ENCODE data around the gene IL22RA2. TPM values are rescaled to one million over a fixed set of nuclear protein-coding genes. Genes with fewer than 3 reads are reported as not detected.

Gene IL22RA2
- total and polyA plus RNA-seq, 9 of the 15 experiments (the other 6 are each of a cell fraction or from before 2014, with no cell fraction given) = 0.03 TPM; not detected in 8

GRCh38 chr6:137116807-137117206 is 56.6 kb downstream of the IL22RA2 start:
- in situ Hi-C loops (cut with MboI) = no loop called here
- CTCF ChIA-PET (ENCODE audit: low intra/inter-chr PET ratio) = no interaction called here

More at GRCh38 chr6:137116807-137117206, 56.6 kb downstream of the IL22RA2 start:
- ATAC-seq (no peak), FAIRE-seq (no peak), DNase-seq (ENCODE audit: extremely low read depth in 1 of 4, low spot score in 3 of 4) (no peak)
- no peaks in the 10 kb centered on the region for H3K27me3 ChIP-seq (ENCODE audit: control insufficient read depth in 2 of 2, insufficient read depth in 2 of 2, low read length in 2 of 2)
- H3K4me1 ChIP-seq (replicated peaks in 1 of 2; ENCODE audit: control insufficient read depth in 2 of 2, insufficient read depth in 2 of 2, low read length in 2 of 2) = no peaks in the 10 kb centered on the region
- H3K4me2 ChIP-seq (ENCODE audit: insufficient read depth, low read length) = no peak overlapping the region
- POLR2A ChIA-PET = no interaction called here
- H3K9me1 ChIP-seq (ENCODE audit: control insufficient read depth, insufficient read depth, low read length) = no peaks in the 10 kb centered on the region
- WGBS (ENCODE audit: insufficient coverage, low coverage, missing lambda C conversion rate) = 3% methylated on average over 5 of the region's 5 CpGs
- no peak overlapping the region for H2AFZ ChIP-seq (ENCODE audit: low read depth, low read length)
- no peak overlapping the region for H3K4me3 ChIP-seq
- H3K9me3 ChIP-seq (replicated peaks; ENCODE audit: control insufficient read depth, insufficient read depth, low read depth, low read length) = no peaks in the 10 kb centered on the region; the same call in 1 of the 2 replicates
- no peak overlapping the region for H3K9ac ChIP-seq (ENCODE audit: insufficient read depth in 1 of 2, low read depth in 2 of 2, low read length in 2 of 2)
- no peak overlapping the region for H3K27ac ChIP-seq (ENCODE audit: extremely low read depth, low read depth, low read length)
- no peaks in the 10 kb centered on the region for H3K79me2 ChIP-seq (ENCODE audit: control insufficient read depth, insufficient read depth, low read length)
- no peaks in the 10 kb centered on the region for H4K20me1 ChIP-seq (replicated peaks; ENCODE audit: control insufficient read depth, insufficient read depth, low read length)
- no peaks in the 10 kb centered on the region for H3K36me3 ChIP-seq (ENCODE audit: control insufficient read depth, insufficient read depth, low read length)
- TF ChIP-seq SAFB2 (IDR thresholded peaks at IDR 0.05; ENCODE audit: borderline replicate concordance, low read depth, low read length, severe bottlenecking) (no peak), HMG20B (CRISPR knock-in tag; IDR thresholded peaks at IDR 0.05) (no peak), THRB (CRISPR knock-in tag; conservative IDR thresholded peaks at IDR 0.05) (no peak), KDM1A (IDR thresholded peaks at IDR 0.05) (peak; percentile 37 to 41; a peak in 3 of 4 replicates), ZNF316 (IDR thresholded peaks at IDR 0.05) (0 out of 2 replicates have a peak, but pooled peaks have one; percentile 2), FOXK2 (conservative IDR thresholded peaks at IDR 0.05 in 1 of 2, IDR thresholded peaks at IDR 0.05 in 1 of 2; ENCODE audit: low read depth in 2 of 2) (no peak), PBX2 (CRISPR knock-in tag; IDR thresholded peaks at IDR 0.05; ENCODE audit: low read depth) (no peak), PBX2 (tag; conservative IDR thresholded peaks at IDR 0.05; ENCODE audit: low read depth) (peak; percentile 52), NR1H2 (CRISPR knock-in tag; IDR thresholded peaks at IDR 0.05) (no peak)
- intact Hi-C loops (cut with micrococcal nuclease) = no loop called here
- BruUV-seq (replicated peaks) = no TSS peak

All from K562 (cell line).